Karpas-422 (cell line): ENCODE data around the gene SPDYE16. TPM values are rescaled to one million over a fixed set of nuclear protein-coding genes. Genes with fewer than 3 reads are reported as not detected.
"Not testable (repeated sequence)": the region's sequence is repeated elsewhere in the genome, so short reads cannot be mapped to it uniquely, and the experiment has no call there.

Source experiments
- DNase-seq: peaks from one replicate; pipeline ENCODE4 v3.0.0-alpha.2; 2015
- H2AFZ ChIP-seq: fragments of 200-600 bp; sonication (generic); 2 replicates; pipeline ENCODE4 v1.6.1; 2014; ENCODE audit warnings: antibody characterized with exemption, low read length, mixed read lengths
- H3K27ac ChIP-seq: fragments of 200-600 bp; sonication (generic); 2 replicates; pipeline ENCODE4 v1.5.1; 2014; ENCODE audit warnings: mild to moderate bottlenecking, low read length, moderate library complexity
- H3K27me3 ChIP-seq: fragments of 200-600 bp; sonication (generic); 2 replicates; pipeline ENCODE4 v1.6.1; 2014; ENCODE audit warnings: low read length, mixed read lengths
- H3K36me3 ChIP-seq: fragments of 200-600 bp; sonication (generic); 2 replicates; pipeline ENCODE4 v1.6.1; 2014; ENCODE audit warnings: low read length, mixed read lengths; ENCODE audit not compliant: insufficient read depth
- H3K4me1 ChIP-seq: fragments of 200-600 bp; sonication (generic); 2 replicates; pipeline ENCODE4 v1.6.1; 2014; ENCODE audit warnings: mild to moderate bottlenecking, low read length, mixed read lengths
- H3K4me2 ChIP-seq: fragments of 200-600 bp; sonication (generic); 2 replicates; pipeline ENCODE4 v1.6.1; 2014; ENCODE audit warnings: low read length, low read depth, mild to moderate bottlenecking; ENCODE audit not compliant: poor library complexity, severe bottlenecking
- H3K4me3 ChIP-seq: fragments of 200-600 bp; sonication (generic); 2 replicates; pipeline ENCODE4 v1.5.1; 2014; ENCODE audit warnings: mild to moderate bottlenecking, antibody characterized with exemption, low read length, mixed read lengths
- H3K79me2 ChIP-seq: fragments of 200-600 bp; sonication (generic); 2 replicates; pipeline ENCODE4 v1.6.1; 2014; ENCODE audit warnings: mild to moderate bottlenecking, low read length, mixed read lengths
- H3K9ac ChIP-seq: fragments of 200-600 bp; sonication (generic); 2 replicates; pipeline ENCODE4 v1.6.0; 2014; ENCODE audit warnings: low read length
- H3K9me2 ChIP-seq: fragments of 200-600 bp; sonication (generic), shearing (Covaris generic); replicated peaks from 2 replicates; pipeline ENCODE4 v1.6.0; 2014; ENCODE audit warnings: mild to moderate bottlenecking, low read length, moderate library complexity; ENCODE audit not compliant: insufficient read depth
- H3K9me3 ChIP-seq: fragments of 300-700, 200-600 bp; sonication (generic); 2 replicates; pipeline ENCODE4 v1.6.1; 2014; ENCODE audit warnings: low read length, mixed read lengths
- H4K20me1 ChIP-seq: fragments of 200-600 bp; sonication (generic); 2 replicates; pipeline ENCODE4 v1.6.1; 2014; ENCODE audit warnings: mild to moderate bottlenecking, antibody characterized with exemption, low read length, low read depth; ENCODE audit not compliant: insufficient read depth
- total RNA-seq: library from RNA; depleted of rRNA; stranded (reverse); fragments of >200 nt; shearing (Covaris generic); gene quantifications from 2 replicates; pipeline ENCODE4 v1.2.3, GENCODE V29; 2014; ENCODE audit warnings: low replicate concordance

Gene SPDYE16
- total RNA-seq, 1 experiment from 2014 or later, result not detected

GRCh38 chr7:76565001-76565400 lies 21.9 kb upstream of the SPDYE16 start:
- H3K9ac ChIP-seq, H3K27me3 ChIP-seq, H4K20me1 ChIP-seq, H3K4me2 ChIP-seq, H3K36me3 ChIP-seq, H3K9me2 ChIP-seq, H3K9me3 ChIP-seq, DNase-seq, H3K4me1 ChIP-seq, H2AFZ ChIP-seq, H3K27ac ChIP-seq, H3K4me3 ChIP-seq: not testable (repeated sequence)
- peaks cover 54% of the 10 kb centered on the region for H3K79me2 ChIP-seq

GRCh38 chr7:76561342-76561741 lies 18.2 kb upstream of the SPDYE16 start:
- not testable (repeated sequence) for H3K9ac ChIP-seq, H3K4me1 ChIP-seq, H3K9me2 ChIP-seq, H3K36me3 ChIP-seq, H2AFZ ChIP-seq, H3K27me3 ChIP-seq, H3K9me3 ChIP-seq, DNase-seq, H3K4me2 ChIP-seq, H3K27ac ChIP-seq, H4K20me1 ChIP-seq, H3K4me3 ChIP-seq
- peaks cover 61% of the 10 kb centered on the region for H3K79me2 ChIP-seq

GRCh38 chr7:76560157-76560556 lies 17.1 kb upstream of the SPDYE16 start:
- H2AFZ ChIP-seq, H3K9me3 ChIP-seq, H3K9ac ChIP-seq, H3K9me2 ChIP-seq, H3K27ac ChIP-seq, H3K27me3 ChIP-seq, H3K4me2 ChIP-seq, H3K36me3 ChIP-seq, DNase-seq, H3K4me3 ChIP-seq, H3K4me1 ChIP-seq, H4K20me1 ChIP-seq: not testable (repeated sequence)
- H3K79me2 ChIP-seq, result peaks cover 67% of the 10 kb centered on the region

- not testable (repeated sequence) for H3K9me3 ChIP-seq, H3K9ac ChIP-seq, H3K4me1 ChIP-seq, H3K9me2 ChIP-seq, H3K36me3 ChIP-seq, H2AFZ ChIP-seq, H3K27me3 ChIP-seq, H3K27ac ChIP-seq, DNase-seq, H3K4me2 ChIP-seq, H4K20me1 ChIP-seq, H3K4me3 ChIP-seq
- peaks cover 71% of the 10 kb centered on the region for H3K79me2 ChIP-seq
Observed at GRCh38 chr7:76559685-76560084, 16.6 kb upstream of the SPDYE16 start.

GRCh38 chr7:76551992-76552391 lies 8.9 kb upstream of the SPDYE16 start:
- H3K4me3 ChIP-seq, H3K27ac ChIP-seq, H4K20me1 ChIP-seq, H3K36me3 ChIP-seq, H3K9me2 ChIP-seq, H3K4me2 ChIP-seq, DNase-seq, H3K27me3 ChIP-seq, H3K4me1 ChIP-seq, H3K9me3 ChIP-seq, H2AFZ ChIP-seq, H3K9ac ChIP-seq: not testable (repeated sequence)
- peaks cover 55% of the 10 kb centered on the region for H3K79me2 ChIP-seq

- not testable (repeated sequence) for H3K9me2 ChIP-seq, H3K4me1 ChIP-seq, H3K36me3 ChIP-seq, H4K20me1 ChIP-seq, H3K9me3 ChIP-seq, H2AFZ ChIP-seq, H3K27me3 ChIP-seq
- peaks cover 37% of the 10 kb centered on the region for H3K79me2 ChIP-seq
- peak; percentile 44 for DNase-seq
- H3K27ac ChIP-seq, result peak overlapping the region; percentile 54; the same call in 1 of the 2 replicates
- peak overlapping the region; percentile 96 for H3K9ac ChIP-seq
- peak overlapping the region; percentile 67 for H3K4me2 ChIP-seq
- H3K4me3 ChIP-seq, result peak overlapping the region; percentile 77
Observed at GRCh38 chr7:76549855-76550248, 6.8 kb upstream of the SPDYE16 start.

- H3K9me3 ChIP-seq, H3K4me1 ChIP-seq, H2AFZ ChIP-seq, H4K20me1 ChIP-seq, H3K27me3 ChIP-seq, H3K36me3 ChIP-seq, H3K9me2 ChIP-seq: not testable (repeated sequence)
- H3K9ac ChIP-seq, result peak overlapping the region; percentile 96
- H3K4me3 ChIP-seq, result peak overlapping the region; percentile 77
- H3K27ac ChIP-seq, result peak overlapping the region; percentile 54; the same call in 1 of the 2 replicates
- H3K4me2 ChIP-seq, result peak overlapping the region; percentile 67
- peaks cover 32% of the 10 kb centered on the region for H3K79me2 ChIP-seq
- peak; percentile 97 for DNase-seq
Observed at GRCh38 chr7:76549025-76549854, 6.1 kb upstream of the SPDYE16 start.

GRCh38 chr7:76531643-76532042 lies 11.5 kb downstream of the SPDYE16 start:
- not testable (repeated sequence) for H3K27me3 ChIP-seq, H4K20me1 ChIP-seq, H3K9me2 ChIP-seq, H3K27ac ChIP-seq, H3K4me3 ChIP-seq, H3K36me3 ChIP-seq, H3K9me3 ChIP-seq, H3K9ac ChIP-seq, H3K4me1 ChIP-seq, DNase-seq, H3K4me2 ChIP-seq, H3K79me2 ChIP-seq, H2AFZ ChIP-seq
